Hindlimb muscle (tissue), 1 donor: ENCODE data around the gene LIMK1. TPM values are rescaled to one million over a fixed set of nuclear protein-coding genes. Genes with fewer than 3 reads are reported as not detected.
"Not testable (repeated sequence)": the region's sequence is repeated elsewhere in the genome, so short reads cannot be mapped to it uniquely, and the experiment has no call there.

Source experiments
- DNase-seq: peaks from one replicate; pipeline ENCODE4 v3.0.0-alpha.2; 2013
- polyA plus RNA-seq: library from polyadenylated mRNA; unstranded; fragments of 120-200 nt; gene quantifications from one replicate; pipeline ENCODE4 v1.2.1, GENCODE V29; 2013; ENCODE audit not compliant: insufficient read length

The LIMK1 gene
- polyA plus RNA-seq, 1 donor: 14.6 TPM

GRCh38 chr7:74084722-74085578 is 1.3 kb downstream of the LIMK1 start:
- DNase-seq: no peak

- DNase-seq: no peak
Observed at GRCh38 chr7:74087791-74088453, 4.3 kb downstream of the LIMK1 start.

DNA sequence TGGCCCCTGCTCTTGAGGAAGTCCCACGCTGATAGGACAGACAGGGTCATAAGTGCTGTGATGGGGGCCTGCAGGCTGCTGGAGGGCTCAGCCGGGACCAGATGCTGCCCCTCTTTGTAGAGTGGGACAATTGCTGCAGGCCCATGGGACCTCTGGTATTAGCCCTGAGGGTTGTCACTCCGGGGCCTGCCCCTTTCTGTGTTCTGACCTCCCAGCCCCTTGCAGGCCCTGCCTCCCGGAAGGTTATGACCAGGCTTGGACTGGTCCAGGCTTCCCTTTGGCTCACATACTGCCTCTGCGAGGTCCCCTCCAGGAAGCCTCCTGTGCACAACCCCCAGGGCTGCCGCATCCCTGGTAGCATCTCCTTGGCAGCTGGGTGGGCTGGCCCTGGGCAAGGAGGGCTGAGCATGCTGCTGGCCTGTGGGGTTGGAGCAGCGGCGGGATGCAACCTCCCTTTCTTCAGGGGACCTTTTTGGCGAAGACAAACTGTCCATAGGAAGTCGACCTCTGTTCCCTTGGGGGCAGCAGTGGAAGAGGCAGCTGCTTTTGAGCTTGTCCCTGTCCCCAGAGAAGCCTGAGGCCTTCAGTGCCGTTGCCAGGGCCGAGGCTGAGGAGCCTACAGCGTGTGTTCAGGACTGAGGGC is 8.8 kb downstream of the LIMK1 start:
- DNase-seq: no peak

DNA sequence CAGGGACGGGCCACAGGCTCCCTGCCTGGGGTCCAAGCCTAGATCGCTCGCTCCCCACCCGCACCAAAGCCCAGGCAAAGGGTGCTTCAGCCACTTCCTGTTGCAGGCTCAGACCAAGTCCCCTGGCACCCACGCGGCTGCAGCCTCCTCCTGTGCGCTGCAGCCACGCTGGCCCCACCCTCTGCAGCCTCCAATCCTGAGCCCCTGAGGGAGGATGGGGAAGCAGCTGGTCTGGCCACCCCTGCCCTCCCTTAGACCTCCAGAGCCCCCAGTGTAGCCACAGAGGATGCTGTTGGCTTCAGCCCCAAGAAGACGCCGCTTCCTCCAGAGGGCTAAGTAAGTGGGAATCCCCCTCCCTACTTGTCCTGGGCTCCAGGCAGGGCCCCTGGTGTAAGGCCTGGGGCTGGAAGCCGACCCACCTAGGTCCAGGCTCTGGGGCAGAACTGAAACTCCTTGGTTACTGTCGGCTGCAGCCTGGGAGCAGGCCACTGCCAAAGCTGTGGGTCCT is 9.4 kb downstream of the LIMK1 start:
- DNase-seq: no peak

DNA sequence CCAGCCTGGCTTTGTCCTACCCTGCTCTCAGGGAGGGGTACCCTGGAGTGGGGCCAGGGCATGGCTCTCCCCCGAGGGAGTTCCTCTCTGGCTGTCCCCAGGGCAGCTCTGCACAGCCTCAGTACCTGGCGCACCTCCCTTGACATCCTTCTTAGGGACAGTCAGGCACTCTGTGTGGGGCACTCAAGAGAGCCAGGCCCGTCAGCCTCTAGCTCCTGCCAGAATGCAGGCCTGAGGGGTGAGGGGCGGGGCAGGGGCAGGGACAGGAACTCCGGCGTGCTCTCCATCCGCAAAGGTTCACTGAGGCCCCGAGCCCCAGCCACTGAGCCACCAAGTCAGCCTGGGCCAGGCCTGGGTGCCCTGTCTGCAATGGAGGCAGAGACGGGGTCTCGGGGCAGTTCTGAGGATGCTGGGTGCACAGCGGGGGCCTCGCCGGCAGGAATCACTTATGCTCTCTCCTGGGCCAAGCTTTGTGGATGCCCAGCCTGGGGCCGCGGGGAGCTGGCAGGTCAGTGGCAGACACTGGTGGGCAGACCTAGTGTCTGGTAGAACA is 10.1 kb downstream of the LIMK1 start:
- DNase-seq: no peak

DNA sequence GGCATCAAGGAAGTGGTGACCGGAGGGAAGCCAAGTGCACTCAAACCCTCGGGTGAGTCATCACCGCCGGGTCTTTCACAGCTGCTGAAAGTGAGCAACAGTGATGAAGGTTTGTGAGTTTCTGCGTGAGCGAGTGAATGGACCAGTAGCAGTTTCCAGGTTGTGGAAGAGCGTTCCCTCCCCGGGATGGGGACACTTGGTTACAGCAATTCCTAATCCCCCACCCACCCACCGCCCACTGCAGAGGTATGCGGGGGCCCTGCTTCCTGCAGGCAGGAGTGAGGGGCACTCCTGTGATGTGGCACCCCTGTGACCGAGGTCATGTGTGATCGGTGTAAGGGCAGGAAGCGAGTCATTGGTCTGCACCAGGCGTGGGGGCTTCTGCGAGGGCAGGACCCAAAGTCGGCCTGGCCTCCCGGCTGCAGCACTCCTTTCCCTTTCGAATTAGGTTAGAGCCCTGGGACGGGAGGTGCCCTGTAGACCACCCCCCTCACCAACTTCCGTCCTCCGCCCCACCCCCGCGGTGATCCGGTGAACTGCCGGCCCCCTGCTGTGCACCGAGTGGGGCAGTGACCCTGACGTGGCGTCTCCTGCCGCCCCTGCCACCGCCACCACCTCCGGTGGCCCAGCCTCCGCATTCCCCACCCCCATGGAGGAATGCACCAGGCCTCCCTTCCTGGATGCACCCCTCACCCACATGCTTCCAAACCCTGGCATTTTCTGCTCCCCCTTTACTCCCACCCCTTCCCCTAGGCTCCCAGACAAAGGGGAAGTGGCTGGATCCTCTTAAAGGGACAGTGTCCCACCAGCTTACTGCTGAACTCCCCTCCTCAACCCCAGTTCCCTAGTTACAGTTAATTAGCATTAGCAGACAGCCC is 10.9 kb downstream of the LIMK1 start:
- no peak for DNase-seq

GRCh38 chr7:74095135-74095534 is 11.5 kb downstream of the LIMK1 start:
- no peak for DNase-seq

DNA sequence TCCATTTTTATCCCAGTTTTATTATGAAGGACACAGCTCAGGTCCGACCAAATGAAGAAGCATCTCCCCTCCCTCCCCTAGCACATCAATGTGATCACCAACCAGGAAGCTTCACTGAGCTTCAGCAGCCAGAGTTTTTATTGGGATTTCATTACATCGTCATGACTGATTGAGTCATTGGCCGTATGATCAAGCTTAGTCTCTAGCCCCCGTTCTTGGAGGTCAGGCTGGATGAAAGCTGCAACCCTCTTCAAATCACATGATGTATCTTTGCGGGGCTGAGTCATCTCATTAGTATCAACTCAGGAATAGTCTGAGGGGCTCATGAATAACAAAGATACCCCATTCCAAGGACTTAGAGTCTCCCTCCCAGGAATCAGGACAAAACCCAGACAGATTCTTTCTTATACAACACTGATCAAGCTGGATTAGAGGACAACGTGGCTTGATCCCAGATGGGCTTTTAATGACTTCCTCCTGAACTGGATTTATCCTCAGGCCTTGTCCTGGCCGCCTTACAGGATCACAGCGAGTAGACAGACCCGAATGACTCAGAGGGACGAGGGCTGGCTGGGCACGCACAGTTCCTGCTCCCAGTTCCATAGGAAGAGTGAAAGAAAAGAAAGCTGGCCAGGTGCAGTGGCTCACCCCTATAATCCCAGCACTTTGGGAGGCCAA is 14.5 kb downstream of the LIMK1 start:
- DNase-seq: peak; percentile 65

DNA sequence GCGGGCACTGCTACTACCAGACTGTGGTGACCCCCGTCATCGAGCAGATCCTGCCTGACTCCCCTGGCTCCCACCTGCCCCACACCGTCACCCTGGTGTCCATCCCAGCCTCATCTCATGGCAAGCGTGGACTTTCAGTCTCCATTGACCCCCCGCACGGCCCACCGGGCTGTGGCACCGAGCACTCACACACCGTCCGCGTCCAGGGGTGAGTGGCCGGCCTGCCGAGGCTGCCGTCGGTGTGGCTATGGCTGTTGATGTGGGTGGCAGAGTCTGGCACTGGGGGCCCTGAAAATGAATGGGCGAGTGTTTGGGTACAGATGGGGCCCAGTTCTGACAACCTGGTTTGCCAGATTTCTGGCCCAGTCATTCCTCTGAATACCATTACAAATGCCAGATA is 15.4 kb downstream of the LIMK1 start:
- DNase-seq: no peak

GRCh38 chr7:74101061-74101681 is 17.6 kb downstream of the LIMK1 start:
- no peak for DNase-seq

DNA sequence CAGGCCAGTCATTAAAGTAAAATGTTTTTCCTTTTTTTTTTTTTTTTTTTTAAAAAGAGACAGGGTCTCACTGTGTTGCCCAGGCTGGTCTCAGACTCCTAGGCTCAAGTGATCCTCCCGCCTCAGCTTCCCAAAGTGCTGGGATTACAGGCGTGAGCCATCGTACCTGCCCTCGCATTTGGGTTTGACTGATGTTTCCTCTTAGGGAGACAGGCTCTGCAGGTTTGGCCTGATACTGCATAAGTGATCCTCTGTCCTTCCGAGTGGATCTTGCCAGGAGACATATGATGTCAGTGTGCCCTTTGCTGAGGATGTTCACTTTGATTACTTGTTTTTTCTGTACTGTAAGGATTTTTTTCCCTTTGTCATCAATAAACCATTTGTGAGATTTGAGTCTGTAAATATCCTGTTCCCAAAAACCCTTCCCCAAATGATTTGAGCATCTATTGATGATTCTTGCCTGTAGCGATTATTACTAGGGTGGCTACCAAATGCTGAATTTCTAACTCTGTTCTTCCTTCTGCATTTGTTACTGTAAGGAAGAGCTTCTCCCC is 19.7 kb downstream of the LIMK1 start:
- no peak for DNase-seq

DNA sequence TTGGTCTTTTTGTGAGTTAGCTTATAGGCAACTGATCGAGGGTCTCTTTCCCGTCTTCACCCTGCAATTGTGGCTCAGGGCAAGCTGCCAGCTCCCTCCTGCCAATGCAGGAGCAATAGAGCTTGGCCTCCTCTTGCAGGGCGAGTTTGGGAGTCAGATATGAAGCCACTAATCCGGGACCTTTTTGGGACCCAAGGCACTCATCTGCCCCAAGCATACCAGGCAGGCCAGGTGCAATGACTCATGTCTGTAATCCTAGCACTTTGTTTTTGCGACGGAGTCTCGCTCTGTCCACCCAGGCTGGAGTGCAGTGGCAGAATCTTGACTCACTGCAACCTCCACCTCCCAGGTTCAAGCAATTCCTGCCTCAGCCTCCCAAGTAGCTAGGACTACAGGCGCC is 21.1 kb downstream of the LIMK1 start:
- DNase-seq: no peak

GRCh38 chr7:74105992-74106391 is 22.4 kb downstream of the LIMK1 start:
- DNase-seq: no peak

GRCh38 chr7:74106846-74107245 is 23.2 kb downstream of the LIMK1 start:
- DNase-seq: no peak

- no peak for DNase-seq
Observed at GRCh38 chr7:74115326-74115725, 31.7 kb downstream of the LIMK1 start.

DNA sequence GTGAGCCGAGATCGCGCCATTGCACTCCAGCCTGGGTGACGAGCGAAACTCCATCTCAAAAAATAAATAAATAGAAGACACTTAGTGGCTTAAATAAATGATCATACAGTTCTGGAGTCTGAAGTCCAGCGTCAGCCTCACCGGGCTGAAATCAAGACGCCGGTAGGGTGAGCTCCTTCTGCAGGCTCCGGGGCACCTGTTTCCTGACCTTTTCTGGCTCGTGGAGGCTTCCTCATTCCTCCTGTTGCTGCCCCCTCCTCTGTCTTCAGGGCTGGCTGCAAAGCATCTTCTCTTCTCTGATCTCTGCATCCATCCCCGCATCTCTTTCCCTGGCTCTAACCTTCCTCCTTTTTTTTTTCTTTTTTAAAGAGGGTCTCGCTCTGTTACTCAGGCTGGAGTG is 32.8 kb downstream of the LIMK1 start:
- DNase-seq: no peak

DNA sequence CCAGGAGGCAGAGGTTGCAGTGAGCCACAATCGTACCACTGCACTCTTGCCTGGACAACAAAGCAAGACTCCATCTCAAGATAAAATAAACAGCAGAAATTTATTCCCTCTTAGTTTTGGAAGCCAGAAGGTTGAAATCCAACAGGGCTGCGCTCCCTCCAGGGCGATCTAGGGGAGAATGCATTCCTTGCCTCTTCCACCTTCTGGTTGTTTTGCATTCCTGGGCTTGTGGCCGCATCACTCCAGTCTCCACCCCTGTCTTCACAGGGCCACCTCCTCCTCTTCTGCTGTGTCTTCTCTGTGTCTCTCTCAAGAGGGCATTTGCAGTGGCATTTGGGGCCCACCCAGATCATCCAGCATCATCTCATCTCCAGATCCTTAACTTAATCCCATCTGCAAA is 36.2 kb downstream of the LIMK1 start:
- no peak for DNase-seq

DNA sequence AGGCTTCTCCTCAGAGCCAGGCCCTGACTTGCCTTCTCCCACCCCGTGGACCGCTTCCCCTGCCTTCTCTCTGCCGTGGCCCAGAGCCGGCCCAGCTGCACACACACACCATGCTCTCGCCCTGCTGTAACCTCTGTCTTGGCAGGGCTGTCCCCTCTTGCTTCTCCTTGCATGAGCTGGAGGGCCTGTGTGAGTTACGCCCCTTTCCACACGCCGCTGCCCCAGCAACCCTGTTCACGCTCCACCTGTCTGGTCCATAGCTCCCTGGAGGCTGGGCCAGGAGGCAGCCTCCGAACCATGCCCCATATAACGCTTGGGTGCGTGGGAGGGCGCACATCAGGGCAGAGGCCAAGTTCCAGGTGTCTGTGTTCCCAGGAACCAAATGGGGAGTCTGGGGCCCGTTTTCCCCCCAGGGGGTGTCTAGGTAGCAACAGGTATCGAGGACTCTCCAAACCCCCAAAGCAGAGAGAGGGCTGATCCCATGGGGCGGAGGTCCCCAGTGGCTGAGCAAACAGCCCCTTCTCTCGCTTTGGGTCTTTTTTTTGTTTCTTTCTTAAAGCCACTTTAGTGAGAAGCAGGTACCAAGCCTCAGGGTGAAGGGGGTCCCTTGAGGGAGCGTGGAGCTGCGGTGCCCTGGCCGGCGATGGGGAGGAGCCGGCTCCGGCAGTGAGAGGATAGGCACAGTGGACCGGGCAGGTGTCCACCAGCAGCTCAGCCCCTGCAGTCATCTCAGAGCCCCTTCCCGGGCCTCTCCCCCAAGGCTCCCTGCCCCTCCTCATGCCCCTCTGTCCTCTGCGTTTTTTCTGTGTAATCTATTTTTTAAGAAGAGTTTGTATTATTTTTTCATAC is 38.0 kb downstream of the LIMK1 start:
- no peak for DNase-seq

- DNase-seq: not testable (repeated sequence)
Observed at GRCh38 chr7:74123892-74124291, 40.3 kb downstream of the LIMK1 start.
